GM18505 (cell line): Measurements from ENCODE around the gene EPC2.
"Not testable (repeated sequence)": the region's sequence is repeated elsewhere in the genome, so short reads cannot be mapped to it uniquely, and the experiment has no call there.

Source experiments
- ATAC-seq: cut with Tn5 transposase; IDR thresholded peaks from one replicate; pipeline ENCODE4 v1.9.1; 2021; ENCODE audit not compliant: unreplicated experiment
- POLR2A ChIP-seq: IDR thresholded peaks from 4 replicates; pipeline ENCODE4 v1.6.1; 2011; ENCODE audit warnings: borderline replicate concordance; ENCODE audit not compliant: insufficient read depth, insufficient read length; ENCODE audit errors: extremely low read depth

The EPC2 gene

DNA sequence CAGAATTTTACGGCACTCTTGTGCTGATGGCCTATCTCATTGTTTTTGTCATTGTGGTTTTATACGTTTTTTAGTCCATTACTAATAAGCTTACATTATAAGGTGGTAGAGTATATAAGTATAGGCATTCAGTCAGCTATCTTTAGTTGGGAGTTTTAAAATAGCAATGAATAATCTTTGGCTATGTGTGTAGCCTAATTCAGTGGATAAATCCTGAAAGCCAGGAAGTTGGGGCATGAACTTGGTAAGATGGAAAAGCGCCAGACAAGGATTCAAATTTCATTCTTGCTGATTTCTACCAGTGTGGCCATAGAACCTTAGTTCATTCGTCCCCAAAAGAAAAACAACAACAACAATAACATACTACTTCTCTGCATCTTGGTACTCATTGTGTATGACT lies 31.2 kb downstream of the EPC2 start:
- TF ChIP-seq POLR2A, result no peak
- ATAC-seq, result no peak

DNA sequence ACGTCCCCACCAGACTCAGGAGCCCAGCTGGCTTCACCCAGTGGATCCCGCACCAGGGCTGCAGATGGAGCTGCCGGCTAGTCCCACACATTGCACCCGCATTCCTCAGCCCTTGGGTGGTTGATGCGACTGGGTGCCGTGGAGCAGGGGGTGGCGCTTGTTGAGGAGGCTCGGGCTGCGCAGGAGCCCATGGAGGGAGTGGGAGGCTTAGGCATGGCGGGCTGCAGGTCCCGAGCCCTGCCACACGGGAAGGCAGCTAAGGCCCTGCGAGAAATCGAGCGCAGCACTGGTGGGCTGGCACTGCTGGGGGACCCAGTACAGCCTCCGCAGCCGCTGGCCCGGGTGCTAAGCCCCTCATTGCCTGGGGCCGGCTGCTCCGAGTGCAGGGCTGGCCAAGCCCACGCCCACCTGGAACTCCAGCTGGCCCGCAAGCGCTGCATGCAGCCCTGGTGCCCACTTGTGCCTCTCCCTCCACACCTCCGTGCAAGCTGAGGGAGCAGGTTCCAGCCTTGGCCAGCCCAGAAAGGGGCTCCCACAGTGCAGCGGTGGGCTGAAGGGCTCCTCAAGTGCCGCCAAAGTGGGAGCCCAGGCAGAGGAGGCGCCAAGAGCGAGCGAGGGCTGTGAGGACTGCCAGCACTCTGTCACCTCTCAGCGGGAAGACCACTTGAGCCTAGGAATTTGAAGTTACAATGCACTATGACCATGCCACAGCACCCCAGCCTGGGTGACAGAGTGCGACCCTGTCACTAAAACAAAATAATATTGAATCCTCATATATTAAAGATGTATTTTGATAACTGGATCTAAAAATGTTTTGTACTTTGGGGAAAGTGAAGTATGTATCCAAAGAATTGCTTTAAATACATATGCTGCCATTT lies 34.0 kb downstream of the EPC2 start:
- not testable (repeated sequence) for ATAC-seq

DNA sequence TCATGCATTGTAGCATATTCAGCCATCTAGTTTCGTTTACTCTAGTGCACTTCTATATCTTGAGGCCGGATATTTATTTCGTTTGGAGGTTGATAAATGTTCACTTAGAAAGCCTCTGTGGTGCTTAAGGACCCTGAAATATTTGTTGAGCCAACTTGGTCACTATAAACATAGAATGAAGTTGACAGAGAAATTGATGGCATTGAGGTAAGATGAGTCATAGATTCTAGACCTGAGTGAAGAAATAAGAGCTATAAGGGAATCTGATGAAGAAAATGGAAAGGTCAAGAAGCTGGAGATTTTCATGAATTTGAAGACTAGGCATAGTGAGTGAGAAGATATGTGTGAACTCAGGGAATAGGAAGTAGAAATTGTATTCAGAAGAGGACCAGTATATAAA lies 35.9 kb downstream of the EPC2 start:
- no peak for ATAC-seq
- TF ChIP-seq POLR2A, result no peak

DNA sequence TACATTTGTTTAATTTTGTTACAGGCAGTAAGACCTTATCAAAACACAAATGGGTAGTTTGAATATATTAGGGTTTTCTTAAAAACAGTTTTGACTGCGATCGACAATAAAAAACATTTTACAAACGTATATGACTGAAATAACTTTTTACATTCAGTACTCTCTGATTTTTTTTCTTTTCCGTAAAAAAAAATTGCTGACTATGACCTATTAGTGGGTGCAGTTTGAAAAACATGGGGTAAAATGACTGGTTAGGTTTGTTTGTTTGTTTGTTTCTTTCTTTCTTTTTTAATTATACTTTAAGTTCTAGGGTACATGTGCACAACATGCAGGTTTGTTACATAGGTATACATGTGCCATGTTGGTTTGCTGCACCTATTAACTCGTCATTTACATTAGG lies 36.9 kb downstream of the EPC2 start:
- no peak for TF ChIP-seq POLR2A
- no peak for ATAC-seq

DNA sequence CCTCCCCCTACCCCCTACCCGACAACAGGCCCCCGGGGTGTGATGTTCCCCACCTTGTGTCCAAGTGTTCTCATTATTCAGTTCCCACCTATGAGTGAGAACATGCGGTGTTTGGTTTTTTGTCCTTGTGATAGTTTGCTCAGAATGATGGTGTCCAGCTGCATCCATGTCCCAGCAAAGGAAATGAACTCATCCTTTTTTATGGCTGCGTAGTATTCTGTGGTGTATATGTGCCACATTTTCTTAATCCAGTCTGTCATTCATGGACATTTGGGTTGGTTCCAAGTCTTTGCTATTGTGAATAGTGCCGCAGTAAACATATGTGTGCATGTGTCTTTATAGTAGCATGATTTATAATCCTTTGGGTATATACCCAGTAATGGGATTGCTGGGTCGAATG lies 37.3 kb downstream of the EPC2 start:
- not testable (repeated sequence) for ATAC-seq

DNA sequence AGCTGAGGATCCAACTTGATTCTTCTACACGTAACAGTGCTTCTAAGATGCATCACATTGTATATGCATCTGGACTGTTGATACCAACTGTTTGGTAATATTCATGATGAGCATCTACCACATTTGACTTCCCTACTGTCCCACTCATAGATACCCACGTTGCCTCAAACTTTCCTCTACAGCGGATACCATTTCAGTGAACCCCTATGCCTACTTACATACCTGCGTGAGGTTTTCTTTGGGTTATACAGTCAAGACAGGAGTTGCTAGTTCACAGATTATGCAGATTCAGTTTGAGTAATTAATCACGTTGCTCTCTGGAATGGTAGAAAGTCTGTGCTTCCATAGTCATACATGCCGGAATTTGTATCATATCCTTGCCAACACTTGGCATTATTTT lies 40.0 kb downstream of the EPC2 start:
- no peak for TF ChIP-seq POLR2A
- no peak for ATAC-seq

DNA sequence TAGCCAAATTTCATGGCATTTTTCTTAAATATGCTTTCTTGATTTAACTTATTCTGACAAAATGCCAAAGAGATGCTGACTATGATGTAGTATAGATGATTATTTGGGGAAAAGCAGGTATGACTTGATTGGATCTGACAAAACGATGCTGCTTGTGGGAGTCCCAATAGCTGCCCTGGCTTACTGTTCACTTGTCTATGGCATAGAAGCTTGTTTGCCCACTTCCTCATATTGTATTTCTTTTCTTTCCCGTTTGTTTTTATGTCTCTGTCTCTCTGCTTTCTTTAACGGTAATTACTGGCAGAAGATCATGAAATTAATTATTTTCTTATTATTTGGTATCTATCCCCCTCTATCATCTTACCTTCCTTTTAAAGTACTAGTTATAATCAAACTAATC lies 43.0 kb downstream of the EPC2 start:
- no peak for ATAC-seq
- no peak for TF ChIP-seq POLR2A

DNA sequence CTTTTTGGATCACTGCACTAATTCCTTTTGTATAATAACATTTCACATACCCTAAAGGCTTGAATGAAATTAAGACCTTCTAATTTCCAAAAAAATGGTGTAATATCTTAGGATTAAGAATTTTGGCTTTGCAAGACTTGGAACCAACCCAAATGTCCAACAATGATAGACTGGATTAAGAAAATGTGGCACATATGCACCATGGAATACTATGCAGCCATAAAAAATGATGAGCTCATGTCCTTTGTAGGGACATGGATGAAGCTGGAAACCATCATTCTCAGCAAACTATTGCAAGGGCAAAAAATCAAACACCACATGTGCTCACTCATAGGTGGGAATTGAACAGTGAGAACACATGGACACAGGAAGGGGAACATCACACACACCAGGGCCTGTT lies 43.5 kb downstream of the EPC2 start:
- ATAC-seq, result not testable (repeated sequence)

DNA sequence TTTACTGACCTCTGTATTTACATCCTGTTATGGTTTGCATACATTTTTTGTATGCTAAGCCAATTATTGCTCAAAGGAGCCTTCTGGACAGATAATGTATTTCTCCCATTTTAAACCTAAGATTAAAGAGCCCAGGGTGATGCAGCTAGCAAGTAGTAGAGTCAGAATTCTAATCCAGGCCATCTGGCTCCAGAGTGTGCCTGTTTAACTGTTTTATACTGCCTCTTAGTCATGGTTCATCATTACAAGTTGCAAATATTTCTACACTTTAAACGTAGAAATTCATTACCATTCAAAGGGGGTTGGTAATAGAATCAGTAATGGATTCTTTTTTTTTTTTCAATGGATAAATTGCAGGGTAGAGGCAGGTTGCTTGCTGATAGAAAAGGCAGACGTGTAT lies 52.4 kb downstream of the EPC2 start:
- no peak for TF ChIP-seq POLR2A
- no peak for ATAC-seq

DNA sequence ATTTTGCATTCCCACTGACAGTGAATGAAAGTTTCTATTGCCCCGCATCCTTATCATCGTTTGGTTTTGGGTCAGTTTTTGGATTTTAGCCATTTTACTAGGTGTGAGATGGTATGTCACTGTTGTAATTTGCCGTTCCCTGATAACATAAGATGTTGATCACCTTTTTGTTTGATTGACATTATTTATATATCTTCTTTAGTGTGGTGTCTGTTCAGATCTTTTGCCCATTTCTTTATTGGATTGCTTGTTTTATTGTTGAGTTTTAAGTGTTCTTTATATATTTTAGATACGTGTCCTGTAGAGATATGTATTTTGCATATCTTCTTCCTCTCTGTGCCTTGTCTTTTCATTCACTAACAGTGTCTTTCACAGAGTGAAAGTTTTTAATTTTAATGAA lies 55.3 kb downstream of the EPC2 start:
- TF ChIP-seq POLR2A, result no peak
- no peak for ATAC-seq

DNA sequence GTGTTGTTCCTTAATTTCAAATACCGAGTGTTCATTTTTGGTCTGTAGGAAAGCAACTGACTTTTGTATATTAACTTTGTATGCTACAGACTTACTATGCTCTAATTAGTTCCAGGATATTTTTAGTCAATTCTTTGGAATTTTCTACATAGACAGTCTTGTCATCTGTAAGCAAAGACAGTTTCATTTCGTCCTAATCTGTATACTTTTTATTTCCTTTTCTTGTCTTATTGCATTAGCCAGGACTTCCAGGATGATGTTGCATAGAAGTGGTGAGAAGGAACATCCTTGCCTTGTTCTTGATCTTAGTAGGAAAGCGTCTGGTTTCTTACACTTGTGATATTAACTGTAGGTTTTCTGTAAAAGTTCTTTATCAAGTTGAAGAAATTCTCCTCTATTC lies 56.5 kb downstream of the EPC2 start:
- no peak for ATAC-seq

DNA sequence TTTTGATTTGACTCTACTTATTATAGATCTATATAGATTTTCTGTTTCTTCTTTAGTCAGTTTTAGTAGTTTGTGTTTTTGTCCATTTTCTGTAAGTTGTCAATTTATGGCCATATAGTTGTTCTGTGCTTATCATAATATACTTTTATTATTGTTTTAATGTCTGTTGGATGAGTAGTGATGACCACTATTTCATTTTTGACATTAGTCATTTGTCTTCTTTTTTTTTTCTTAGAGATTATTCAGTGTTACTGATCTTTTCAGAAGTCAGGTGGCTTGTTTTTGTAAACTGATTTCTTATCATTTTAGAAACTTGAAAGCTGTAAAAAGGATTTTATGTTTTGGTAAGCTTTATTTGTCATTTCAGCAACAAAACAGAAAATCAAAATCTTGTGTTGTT lies 57.3 kb downstream of the EPC2 start:
- no peak for ATAC-seq

More for the DNA sequence above, 56.5 kb downstream of the EPC2 start:
- no peak for TF ChIP-seq POLR2A

DNA sequence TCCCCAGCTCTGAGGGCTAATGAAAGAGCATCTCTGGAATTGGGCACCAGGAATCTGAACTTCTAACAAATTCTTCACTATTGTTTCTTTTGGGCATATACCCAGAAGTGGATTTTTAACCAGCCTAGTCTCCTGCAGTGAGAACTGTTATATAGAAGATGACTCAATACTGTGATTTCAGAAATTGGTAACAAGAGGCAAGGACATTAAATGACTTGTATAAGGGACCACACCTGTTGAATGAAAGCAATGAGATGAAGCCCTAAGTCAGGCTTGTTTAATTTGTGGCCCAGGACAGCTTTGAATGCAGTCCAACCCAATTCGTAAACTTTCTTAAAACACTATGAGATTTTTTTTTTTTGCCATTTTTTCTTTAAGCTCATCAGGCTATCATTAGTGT lies 57.9 kb downstream of the EPC2 start:
- no peak for ATAC-seq

More for the DNA sequence above, 57.3 kb downstream of the EPC2 start:
- TF ChIP-seq POLR2A, result no peak

DNA sequence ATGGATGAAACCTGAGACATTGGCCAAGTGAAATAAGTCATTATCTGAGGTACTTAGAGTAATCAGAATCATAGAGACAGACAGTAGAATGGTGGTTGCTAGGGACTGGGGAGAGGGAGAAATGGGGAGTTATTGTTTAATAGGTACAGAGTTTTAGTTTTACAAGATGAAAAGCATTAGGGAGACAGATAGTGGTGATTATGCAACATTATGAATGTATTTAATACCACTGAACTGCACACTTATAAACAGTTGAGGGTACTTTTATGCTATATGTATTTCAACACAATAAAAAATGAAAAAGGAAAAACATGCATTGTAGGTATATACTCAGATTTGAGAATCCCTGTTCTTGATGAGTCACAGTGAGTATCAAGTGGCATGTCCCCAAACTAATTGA lies 59.7 kb downstream of the EPC2 start:
- no peak for TF ChIP-seq POLR2A
- ATAC-seq, result no peak

More for the DNA sequence above, 57.9 kb downstream of the EPC2 start:
- no peak for TF ChIP-seq POLR2A

DNA sequence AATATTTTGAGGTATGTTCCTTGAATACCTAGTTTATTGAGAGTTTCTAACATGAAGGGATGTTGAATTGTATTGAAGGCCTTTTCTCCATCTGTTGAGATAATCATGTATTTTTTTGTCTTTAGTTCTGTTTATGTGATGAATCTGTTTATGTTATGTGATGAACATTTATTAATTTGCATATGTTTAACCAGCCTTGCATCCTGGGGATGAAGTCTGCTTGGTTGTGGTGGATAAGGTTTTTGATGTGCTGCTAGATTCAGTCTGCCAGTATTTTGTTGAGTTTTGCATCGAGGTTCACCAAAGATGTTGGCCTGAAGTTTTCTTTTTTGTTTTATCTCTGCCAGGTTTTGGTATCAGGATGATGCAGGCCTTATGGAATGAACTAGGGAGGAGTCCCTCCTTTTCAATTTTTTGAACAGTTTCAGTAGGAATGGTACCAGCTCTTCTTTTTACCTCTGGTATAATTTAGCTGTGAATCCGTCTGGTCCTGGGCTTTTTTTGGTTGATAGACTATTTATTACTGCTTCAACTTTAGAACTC lies 71.9 kb downstream of the EPC2 start:
- no peak for ATAC-seq
- TF ChIP-seq POLR2A, result no peak
